GM21825 (cell line): Measurements from ENCODE around the gene CACNA1C.

Source experiments
- ATAC-seq: cut with Tn5 transposase; IDR thresholded peaks from one replicate; pipeline ENCODE4 v1.9.1; 2021; ENCODE audit warnings: mild to moderate bottlenecking, moderate library complexity; ENCODE audit not compliant: unreplicated experiment

Gene CACNA1C

DNA sequence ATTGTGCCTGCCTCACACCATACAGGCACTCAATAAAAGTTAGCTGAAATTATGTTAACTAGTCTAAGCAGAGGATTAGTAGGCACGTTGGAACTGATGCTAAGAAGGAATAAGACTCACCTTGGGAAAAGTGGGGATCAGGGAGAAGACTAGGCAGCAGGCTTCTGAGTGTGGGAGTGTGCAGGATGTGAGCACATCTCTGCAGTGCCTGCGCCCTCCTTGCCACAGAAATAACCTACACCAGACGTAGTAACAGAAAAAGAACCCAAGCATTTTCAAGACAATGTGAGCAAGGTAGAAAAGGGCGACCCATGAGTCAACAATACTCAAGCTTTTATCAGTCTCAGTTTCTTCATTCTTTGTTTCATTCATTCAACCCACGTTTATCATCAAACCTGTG, 113.9 kb downstream of the CACNA1C start:
- no peak for ATAC-seq

DNA sequence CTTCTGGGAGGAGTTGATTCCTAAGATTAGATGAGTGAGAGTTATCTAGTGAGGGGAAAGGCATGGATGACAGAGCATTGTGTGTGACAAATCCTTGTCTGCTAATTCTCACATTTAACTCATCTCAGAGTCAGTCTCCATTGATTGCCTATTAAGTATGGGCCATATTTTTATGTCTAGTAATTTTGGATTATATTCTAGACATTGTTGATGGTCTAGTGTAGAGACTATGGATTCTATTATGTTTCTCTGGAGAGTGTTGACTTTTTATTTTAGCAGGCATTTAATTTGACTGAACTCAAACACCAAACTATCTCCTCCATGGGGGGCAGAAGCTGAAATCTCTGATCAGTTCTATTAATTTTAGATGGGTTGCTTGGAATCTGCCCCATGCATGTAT, 114.4 kb downstream of the CACNA1C start:
- ATAC-seq: no peak

DNA sequence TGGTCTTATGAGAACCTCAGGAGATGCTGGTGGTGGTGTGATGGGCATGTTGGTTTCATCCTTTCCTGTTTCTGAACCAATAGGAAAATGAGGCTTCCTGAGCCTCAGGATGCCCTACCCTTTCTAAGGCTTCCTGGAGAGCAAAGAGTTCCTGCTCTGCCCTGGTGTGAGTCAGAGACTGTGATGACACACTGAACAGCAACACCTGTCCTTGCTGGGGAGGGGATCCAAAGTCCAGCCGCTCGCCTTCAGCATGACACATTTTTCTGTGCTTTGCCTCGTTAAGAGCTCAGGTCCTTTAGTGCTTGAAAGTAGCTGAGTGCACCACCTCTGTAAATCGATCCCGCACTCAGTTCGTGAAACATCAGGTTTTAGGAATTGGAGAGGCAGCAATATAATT, 116.0 kb downstream of the CACNA1C start:
- no peak for ATAC-seq

DNA sequence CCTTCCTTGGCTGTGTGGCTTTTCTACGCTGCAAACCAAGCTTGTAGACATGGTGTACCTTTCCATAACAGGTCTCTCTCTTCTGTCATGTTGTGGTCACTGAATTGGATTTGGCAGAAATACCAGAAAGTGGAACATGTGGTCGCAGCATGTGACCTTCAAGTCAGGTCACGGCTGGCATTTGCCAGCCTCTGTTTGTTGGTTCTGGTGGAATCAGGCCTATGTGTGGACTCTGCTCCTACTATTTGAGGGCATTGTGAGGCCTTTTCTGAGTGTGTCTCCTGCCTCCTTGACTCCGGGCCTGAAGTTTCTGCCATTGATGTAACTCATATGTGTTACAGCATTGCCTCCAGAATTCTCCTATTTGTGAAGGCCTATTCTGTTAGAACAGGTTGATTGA, 116.7 kb downstream of the CACNA1C start:
- ATAC-seq: no peak

DNA sequence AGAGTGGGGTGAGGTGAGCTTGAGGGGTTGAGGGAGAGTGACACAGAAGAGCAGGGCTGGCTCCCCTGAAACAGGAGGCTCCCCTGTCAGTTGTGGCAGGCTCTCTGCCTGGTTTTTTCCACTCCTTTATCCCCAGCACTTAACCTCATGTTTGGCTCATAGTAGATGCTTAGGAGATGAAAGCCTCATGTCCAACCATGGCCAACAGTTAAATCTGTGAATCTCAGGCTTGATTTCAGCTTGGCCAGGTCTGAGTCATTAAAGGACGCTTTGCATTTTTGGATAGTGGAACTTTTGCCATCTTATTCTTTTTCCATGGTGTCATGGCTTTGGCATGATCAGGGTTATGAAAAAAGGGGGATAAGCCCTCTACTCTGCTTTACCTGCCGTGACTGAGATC, 117.2 kb downstream of the CACNA1C start:
- no peak for ATAC-seq

DNA sequence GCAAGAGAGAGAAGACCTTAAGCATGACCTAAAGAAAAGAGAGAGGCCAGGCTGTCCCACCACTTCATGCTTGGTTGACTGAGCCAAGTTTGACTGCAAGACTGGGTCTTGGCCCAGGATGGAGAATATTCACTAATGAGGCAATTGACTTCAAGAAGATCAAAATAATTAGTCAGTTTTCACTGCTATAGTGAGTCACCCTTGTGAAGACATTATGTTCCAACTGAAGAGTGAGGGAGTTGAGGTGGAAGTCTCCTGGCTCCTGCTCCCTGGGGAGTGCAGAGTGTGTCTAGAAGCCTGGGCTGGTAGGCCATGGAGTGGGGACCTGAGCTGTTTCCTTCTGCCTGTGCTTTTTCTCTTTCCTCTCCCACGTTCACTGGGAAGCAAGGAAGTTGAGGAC, 117.6 kb downstream of the CACNA1C start:
- no peak for ATAC-seq

DNA sequence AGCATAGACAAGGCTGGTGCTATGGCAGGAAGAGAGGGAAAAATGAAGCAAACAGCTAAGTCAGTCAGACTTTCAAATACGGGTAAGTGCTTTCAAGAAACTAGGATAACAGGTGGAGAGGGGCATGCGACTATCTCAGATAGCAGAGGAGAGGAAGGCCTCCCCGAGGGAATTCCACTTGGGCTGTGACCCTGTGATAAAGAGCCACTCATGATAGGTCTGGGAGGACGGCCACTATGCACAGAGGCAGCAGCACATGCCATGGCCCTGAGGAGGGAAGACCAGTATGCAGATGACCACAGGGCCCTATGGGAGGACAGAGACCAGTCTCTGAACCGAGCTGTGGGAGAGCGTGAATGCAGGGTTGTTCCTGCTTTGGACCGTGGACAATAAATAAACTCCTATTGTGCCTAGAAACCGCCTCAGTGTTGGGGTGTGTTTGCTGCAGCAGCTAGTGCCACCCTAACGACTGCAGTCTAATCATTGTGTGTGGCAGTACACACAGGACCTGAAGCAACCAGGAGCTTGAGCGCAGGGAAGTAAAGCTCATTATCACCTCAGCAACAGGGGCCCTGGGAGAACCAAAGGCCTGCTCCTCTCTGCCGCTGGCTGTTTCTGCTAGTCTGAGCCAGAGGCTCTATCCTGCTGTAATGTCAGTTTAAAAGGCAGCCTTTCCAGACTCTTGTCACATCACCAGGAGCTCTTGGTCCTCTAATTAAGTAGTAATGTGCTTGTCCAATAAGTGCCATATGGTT, 119.1 kb downstream of the CACNA1C start:
- no peak for ATAC-seq

DNA sequence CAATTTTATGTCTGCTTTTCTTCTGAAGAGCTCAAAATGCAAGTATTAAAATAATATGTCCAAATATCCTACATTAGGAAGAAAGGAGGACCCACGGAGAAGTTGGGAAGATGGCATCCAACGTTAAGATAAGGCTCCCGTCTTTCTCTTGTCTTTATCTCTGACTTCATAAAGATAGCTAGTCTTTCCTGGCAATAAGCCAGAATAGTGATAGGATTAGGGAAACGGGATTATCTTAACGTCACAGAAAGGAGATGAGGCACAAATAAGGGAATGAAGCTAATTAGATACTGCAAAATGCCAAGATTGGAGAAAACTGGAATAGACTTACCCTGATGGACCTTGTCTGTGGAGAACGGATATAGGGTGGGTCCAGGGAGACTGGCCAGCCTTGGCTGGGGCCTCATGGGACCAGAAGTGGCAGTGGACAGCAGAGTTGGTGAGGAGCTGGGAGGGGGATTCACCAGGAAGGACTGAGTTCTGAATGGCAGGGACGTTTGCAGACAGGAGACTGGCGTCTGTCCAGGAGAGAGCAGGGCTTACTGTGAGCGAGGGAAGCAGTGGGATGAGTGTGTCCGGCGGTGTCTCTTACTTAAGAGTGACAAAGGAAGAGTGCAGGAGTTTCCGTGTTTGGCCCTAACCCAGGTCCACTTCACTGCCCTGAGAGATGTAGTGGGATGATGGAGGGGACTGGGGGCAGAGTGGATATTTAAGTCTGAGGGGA, 119.9 kb downstream of the CACNA1C start:
- no peak for ATAC-seq

DNA sequence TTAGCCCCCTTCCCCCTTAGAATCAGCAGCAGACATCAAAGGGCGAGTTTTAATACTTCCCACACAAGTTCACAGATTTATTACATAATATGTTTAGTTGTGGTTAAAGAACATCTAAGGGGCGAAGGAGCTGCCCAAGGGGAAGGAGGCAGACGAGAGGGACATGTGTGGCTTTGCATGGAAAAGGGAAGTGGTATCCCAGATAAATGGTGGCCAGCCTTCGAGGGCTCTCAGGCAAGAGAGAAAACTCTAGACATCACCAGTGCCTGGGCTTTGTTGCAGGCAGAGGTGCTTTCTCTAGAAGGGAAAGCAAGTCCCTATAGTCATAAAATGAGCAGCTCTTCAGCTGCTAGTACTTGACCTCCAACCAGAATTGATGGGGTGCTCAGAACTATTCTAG, 121.2 kb downstream of the CACNA1C start:
- no peak for ATAC-seq

DNA sequence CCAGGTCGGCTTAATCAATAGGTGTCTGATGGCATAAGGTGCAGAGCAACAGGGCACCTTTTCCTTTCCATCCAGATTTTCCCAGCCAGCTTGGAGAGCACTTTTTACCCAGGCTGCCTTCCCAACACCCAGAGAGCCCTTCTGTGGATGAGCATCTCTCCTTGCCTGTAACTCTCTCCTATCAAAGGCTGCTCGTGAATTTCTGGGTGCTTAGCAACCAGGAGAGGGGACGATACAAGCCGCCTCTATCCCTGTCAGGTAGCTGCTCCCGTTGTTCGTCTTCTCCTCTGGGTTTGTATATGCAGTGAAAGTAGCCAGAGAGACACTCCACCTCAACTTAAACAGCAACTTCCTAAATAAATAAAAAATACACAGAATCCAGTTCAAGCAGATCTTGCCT, 124.2 kb downstream of the CACNA1C start:
- ATAC-seq: no peak

DNA sequence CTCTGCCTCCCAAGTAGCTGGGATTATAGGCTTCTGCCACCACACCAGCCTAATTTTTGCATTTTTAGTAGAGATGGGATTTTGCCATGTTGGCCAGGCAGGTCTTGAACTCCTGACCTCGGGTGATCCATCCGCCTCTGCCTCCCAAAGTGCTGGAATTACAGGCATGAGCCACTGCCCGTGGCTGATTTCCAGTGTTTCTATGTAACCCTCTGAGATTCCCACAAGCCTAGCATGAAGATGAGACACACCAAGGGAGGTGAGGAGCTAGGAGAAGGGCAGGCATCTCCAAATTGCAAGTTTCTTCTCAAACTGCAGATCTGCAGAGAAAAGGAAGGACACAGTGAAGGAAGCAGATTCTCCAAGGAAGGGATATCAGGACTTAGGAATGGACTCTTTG, 125.0 kb downstream of the CACNA1C start:
- ATAC-seq: no peak

DNA sequence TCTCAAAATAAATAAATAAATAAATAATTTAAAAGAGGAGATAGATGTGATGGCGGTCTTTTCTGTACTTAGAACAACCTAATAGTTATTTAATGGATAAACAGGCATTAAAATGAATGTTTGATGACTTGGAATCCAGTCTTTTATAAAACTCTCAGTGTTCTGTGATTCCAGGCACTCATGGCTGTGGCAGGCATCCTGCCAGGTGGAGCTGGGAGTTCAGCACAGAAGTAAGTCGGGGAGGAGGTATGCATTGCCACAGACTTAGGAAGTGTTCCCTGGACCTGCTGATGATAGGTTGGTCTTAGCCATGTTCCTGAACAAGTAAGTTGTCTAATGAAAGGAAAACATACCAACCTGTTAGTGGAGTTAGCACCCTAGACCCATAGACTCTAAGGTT, 126.3 kb downstream of the CACNA1C start:
- no peak for ATAC-seq

DNA sequence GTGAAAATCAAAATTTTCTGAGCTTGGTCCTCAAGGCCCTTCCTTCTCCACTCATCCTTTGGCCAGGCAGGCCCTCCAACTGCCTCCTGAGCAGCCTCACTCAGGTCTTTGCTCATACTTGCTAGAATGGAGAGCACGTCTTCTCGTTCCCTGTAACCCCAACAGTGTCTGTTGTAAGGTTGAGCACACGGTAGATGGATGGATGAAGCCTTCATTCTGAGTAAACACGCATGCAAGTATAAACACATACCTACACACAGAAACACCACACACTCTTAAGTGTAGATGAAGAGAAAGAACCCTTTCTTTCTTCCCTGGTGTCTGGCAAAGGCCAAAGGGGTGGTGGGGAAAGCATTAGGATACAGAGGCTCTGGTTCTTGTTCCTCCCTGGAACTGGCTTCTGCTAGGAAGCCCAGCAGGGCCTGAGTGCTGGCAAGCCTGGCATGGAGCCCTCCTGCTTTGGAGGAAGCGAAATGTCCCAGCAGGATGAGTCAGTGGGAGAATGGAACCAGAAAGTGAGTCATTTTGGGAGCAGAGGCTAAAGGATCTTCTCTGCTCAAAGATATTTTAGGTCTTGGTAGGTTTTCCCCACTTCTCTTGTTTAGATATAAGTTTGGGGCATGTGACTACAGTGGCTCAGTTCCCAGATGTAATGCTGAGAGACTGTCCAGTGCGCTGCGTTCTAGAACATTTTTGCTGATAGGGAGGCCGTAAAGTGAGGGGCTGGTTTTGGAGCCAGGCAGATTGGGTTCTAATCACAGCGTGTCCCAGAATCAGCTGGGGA, 127.4 kb downstream of the CACNA1C start:
- ATAC-seq: no peak

DNA sequence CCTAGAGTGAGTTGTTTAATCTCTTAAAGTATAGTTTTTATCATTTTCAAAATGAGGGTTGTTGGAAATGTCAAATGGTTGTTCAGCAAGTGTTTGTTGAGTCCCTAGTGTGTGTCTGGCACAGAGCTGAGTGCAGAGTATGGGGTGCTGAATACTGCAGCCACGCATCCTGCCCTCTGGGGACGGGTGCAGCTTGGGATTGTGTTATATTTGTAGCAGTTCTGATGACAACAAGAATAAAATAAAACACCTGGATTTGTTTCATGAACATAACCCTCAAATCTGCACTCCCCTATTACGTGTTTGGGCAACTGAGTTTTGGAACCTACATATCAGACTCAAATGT, 127.9 kb downstream of the CACNA1C start:
- ATAC-seq: no peak

DNA sequence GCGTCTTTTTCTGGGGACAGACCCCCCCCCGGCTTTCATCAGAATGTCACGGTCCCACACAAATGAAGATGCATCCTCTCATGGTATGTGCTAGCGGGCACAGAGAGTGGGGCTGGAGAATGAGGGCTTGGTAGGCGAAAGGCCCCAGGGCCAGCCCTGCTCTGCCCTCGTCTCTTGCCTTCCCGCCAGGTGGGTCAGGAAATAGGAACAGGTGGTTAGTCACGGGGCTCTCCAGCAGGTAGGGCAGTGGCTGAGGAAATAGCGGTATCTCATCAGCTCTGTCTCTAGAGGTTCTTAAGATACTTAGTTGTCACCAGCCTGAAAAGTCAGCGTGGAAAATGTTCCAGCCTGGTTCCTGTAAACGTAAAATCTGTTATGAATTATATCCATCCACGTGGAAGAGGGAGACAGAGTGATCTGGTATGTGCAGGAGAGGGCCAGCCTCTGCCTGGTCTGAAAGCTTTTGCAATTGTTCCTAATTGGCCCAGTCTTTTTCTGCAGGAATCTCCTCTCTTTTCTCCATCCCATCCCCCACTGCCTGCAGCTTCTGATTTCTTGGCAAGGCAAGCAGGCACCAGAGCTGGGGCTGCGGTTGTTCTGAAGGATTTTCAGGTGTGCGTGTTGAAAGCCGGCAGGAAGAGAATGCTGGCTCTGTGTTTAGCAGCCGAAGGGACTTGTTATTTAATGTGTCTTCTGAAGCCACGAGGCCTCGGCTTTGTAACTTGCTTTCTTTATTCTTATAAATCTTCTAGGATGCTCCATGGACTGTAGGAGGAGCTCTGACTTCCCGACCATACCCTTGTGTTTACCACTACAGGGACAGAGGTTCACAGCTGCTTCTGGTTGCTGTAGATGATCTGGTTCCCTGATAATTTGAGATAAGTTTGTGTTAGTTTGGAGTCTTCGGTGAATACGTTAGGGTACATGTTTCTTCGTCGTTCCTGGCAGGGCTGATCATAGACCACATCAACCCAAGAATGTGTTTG, 131.1 kb downstream of the CACNA1C start:
- ATAC-seq: no peak

DNA sequence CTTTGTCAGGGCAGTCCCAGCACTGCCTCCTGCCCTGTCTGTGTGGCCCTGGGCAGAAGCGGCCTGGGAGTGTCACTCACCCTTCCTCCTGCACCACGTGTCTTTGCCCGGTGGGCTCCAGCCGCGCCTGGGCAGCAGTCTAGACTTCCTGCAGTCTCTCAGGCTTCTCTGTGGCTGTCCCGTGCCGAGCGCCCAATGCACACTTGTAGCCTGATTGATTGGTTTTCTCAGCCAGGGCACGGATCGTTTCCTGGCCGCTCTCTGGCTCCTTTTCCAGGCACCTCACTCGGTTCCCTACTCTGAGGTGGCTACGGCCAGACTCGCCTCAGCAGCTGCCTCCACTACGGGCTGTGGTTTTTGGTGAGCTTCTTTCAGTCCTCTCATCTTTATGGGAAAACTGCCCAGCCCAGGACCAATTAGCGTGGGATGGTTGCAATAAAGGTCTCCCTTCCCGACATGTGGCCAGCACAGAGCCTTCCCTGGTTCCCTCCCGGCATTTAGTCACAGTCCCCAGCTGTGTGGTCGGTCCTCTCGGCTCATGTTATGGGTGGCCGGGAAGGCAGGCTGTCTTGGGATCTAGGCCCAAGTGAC, 133.1 kb downstream of the CACNA1C start:
- no peak for ATAC-seq

DNA sequence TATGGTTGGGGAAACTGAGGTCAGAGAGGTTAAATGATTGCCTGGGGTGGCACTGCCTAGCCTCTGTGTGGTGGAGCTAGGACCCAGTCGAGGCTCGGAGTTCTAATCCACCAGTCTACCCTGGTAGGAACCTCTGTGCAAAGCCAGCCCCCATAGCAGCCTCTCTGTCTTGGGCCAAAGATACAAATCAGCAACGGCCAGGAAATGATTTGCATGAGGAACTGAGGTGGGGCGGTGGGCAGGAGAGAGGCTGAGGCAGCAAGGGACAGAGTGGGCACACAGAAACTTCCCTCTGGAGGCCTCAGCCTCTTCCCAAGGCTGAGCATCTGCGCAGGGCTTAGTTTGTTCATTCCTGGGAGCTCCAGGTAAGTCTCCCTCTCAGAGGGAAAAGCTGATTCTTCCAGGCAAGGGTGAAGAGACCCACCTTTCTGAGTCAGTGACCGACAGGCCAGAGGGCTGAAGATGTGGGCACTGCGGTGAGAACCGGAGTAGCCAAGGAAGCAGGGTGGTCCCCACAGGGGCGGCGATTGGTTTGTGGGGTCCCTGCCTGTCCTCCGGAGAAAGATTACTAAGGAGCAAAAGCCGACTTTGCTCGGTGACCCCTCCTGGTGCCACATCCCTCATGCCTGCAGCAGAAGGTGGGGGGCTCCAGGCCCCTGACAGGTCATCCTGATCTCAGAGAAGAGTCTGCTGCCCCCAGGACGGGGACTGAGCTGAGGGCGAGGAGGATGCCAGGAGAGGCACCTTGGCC, 134.6 kb downstream of the CACNA1C start:
- ATAC-seq: no peak

DNA sequence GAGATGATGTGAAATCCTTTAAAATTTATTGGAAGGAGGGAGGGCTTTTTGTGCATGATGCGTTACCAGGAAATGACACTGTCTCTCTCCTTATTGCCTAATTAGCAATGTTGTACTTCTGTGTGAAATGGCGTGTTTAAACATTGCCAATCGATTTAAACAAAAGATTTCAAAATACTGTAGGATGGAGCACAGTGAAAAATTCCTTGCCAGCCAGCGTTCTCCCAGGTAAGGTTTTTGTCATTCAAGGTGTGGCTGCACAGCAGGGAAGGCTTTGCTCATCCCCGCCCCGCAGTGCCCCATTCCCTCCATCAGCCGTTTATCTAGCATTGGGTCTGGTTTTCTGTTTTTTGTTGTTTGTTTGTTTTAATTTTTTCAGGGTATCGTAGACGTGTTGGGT, 137.3 kb downstream of the CACNA1C start:
- ATAC-seq: no peak

DNA sequence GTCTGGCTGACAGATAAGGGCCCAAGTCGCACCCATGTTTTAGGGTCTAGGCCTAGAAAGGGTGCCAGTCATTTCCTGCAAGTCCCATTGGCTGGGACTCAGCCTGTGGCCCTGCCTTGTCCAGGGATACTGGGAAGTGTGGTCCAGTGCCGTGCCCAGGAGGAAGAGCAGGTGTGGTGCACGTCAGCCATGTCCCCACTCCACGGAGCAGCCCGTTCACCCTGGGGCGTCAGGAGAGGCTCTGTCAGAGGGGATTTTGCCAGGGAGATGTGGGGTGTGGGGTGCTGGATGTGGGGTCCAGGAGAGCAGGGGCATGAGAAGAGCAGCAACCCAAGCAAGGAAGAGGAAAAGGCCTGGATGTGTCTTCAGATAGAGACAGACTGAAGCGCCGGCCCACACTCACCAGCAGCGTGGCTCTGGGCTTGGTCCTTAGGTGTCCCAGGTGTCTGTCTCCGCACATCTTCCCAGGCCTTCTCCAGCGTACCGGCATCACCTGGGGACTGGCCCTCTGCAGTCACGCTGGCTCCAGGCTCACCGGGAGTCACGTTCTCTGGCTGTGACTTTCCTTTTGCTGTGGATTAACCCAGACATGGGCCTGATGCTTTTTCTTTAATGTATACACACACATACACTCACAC, 138.2 kb downstream of the CACNA1C start:
- ATAC-seq: no peak
